Measurements from ENCODE around the gene SYNDIG1.

SYNDIG1 gene

GRCh38 chr20:24694157-24694726 lies 224.8 kb downstream of the SYNDIG1 start:
- DNase-seq (ENCODE audit: low spot score): no peak

GRCh38 chr20:24694727-24695528 lies 225.5 kb downstream of the SYNDIG1 start:
- no peak for DNase-seq (ENCODE audit: low spot score)

- DNase-seq (ENCODE audit: low spot score): no peak
Observed at GRCh38 chr20:24695529-24696225, 226.2 kb downstream of the SYNDIG1 start.

DNA sequence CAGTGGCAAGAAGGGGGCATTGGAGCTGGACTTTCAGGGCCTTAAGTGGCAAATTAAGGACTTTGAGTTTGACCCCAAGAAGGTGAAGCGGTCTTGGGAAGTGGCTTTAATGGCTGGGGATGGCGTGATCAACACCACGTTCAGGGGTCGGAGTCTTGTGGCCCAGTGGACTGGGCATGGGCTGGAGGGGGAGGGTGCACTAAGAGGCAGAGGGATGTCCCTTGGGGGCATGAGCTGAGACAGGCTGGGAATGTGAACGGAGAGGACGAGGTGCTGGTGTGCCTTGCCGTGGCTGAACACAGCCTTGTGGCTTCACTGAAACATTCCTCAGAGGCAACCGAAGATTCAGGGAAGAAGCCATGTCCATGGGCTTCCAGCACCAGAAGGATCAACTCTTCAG lies 227.0 kb downstream of the SYNDIG1 start:
- DNase-seq (ENCODE audit: low spot score): no peak

- DNase-seq (ENCODE audit: low spot score): no peak
Observed at GRCh38 chr20:24697411-24697810, 228.0 kb downstream of the SYNDIG1 start.

- DNase-seq (ENCODE audit: low spot score): no peak
Observed at GRCh38 chr20:24698189-24698588, 228.8 kb downstream of the SYNDIG1 start.

DNA sequence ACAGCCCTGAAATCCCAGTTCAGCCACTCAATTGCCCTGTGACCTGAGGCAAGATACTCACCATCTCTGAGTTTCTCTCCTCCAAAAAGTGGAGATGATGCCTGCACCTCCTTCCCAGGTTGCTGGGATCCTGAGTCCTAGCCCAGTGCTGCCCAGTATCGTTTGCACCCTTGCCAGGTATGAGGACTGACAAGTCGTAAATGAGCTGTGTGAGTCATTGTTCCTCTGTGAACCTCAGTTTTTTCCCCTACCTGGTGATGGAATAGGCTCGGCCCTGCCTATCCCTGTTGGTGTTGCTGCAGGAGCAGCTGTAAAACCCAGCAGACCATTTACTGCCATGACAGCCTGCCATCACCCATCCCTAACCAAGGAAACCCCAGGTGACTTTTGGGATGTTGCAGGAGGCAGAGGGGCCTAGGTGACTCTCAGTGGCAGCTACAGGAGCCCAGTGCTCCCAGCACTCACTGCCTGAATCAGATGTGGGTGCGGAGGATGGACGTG lies 229.3 kb downstream of the SYNDIG1 start:
- DNase-seq (ENCODE audit: low spot score): no peak

GRCh38 chr20:24699321-24700165 lies 230.1 kb downstream of the SYNDIG1 start:
- DNase-seq (ENCODE audit: low spot score): no peak

DNA sequence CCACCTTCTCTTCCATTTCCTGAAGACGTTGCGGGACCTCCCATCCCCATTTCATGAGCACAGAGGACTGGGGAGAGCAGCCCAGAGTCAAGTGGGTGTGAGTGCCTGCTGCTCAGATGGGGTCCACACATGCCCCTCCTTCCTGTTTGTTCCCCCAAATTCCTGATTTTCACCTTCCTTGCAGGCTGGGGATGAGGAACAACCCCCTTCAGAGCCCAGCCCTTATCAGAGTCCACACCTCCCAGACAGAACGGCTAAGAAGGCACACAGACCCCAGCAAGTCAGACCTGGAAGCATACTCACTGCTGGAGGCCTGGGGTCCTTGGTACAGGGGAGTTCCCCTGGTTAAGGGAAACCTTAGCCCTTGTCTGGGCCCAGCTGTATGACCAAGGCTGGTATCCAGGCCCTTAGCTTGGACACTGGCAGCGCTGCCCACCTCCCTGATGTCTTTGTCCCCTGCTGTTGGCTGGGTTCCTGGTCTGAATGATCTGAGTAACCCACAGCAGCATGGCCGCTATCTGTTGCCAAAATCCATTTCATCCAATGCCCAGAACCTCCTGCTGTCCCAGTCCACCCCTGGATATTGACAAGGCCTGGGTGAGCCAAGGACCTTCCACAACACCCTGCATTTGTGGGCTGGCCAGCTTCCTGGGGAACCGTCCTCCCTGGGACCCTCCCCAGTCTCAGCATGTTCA lies 230.9 kb downstream of the SYNDIG1 start:
- DNase-seq (ENCODE audit: low spot score): no peak

GRCh38 chr20:24701027-24701426 lies 231.6 kb downstream of the SYNDIG1 start:
- no peak for DNase-seq (ENCODE audit: low spot score)

GRCh38 chr20:24701668-24702067 lies 232.2 kb downstream of the SYNDIG1 start:
- DNase-seq (ENCODE audit: low spot score): no peak

GRCh38 chr20:24702501-24703283 lies 233.3 kb downstream of the SYNDIG1 start:
- no peak for DNase-seq (ENCODE audit: low spot score)

GRCh38 chr20:24703284-24703610 lies 233.8 kb downstream of the SYNDIG1 start:
- no peak for DNase-seq (ENCODE audit: low spot score)

DNA sequence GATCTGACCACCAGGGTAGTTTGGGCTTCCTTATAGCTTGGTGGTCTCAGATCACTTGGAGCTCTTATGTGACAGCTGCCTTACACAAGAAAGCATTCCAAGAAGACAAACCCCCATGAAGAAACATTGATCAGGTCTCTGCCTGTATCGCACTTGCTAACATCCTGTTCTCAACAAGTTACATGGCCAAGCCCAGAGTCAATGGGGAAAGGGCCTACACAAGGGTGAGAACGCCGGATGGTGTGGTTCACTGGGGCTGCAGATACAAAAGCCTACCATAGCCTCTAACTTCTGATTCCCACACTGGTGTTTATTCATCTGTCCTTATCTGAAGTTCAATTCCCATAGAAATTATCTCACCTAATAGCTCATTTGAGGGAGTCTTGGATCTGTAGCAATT lies 235.5 kb downstream of the SYNDIG1 start:
- DNase-seq (ENCODE audit: low spot score): no peak

DNA sequence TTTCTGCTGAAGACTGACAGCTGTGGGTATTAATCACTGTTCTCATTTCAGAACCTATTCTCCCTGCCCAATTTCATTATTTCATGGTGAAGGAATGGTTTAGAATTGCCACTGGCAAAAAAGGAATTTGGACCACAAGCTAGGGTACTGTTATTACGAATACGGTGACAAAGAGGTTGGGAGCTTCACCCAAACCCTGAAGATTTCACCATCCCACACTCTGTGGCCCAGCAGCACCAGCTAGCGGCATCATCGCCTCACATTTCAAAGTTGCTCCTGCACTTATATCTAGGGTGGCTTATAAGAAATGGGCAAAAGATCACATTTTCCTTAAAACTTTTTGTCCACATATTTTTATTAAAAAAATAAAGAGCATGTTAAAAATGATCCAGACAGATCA lies 236.1 kb downstream of the SYNDIG1 start:
- no peak for DNase-seq (ENCODE audit: low spot score)

DNA sequence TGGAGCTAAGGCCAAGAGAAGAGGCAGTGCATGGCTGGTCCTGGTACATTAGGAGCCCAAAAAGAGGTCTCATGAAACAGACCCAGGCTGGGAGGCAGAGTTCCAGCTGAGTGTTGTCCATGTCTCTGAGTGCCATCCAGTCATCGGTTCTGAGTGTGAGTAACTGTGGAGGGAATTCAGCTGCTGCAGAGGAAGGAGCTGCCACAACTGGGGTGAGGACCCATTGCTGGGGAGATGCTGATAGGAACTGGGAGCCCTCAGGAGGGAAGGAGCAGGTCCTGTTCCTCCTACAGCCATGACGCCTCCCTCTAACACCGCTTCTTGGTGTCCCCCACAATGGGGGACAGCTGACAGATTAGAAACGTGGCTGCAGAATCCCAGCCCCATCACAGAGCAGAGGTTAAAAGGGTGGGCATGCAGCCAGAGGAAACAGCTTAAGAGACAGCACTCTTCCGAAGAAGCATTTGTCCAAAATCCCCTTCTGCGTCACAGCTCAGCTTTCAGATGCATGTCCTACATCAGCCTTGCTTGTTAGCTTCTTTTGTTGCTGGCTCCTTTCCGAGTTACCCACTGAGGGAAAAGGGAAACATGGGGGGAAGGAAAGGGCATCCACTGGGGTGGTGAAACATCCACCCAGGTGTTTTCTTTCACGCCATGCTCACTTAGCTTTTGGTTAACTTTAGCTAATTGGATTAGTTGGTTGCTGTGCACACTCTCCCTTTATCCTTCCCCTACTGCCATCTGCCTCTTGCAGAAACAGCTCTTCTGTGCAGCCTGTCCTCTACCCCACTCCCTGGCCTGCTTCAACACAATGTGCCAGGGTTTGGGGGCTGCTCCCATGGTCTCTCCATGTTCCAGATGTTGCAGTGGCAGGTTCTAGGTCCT lies 239.2 kb downstream of the SYNDIG1 start:
- no peak for DNase-seq (ENCODE audit: low spot score)

Data from COLO829 (cell line).